T-helper 1 cell treated with Interleukin-12 subunit alpha and Interleukin-12 subunit beta and Interleukin-4 antibody, amounts not matched to agents 30 μg/mL and 1 μg/mL, for 36 hours (primary cell): Measurements from ENCODE around the gene TP53I3.
A peak's percentile ranks its signal among the peaks of the same experiment; 100 is the strongest.

Experiments
- H3K27ac Mint-ChIP-seq: one replicate; pipeline ENCODE4 v1.8.0; 2021; ENCODE audit warnings: mild to moderate bottlenecking, mixed read lengths
- H3K27me3 Mint-ChIP-seq: one replicate; pipeline ENCODE4 v1.8.0; 2021; ENCODE audit warnings: low read depth, mixed read lengths
- H3K36me3 Mint-ChIP-seq: one replicate; pipeline ENCODE4 v1.8.0; 2021; ENCODE audit warnings: low read depth, mixed read lengths
- H3K4me1 Mint-ChIP-seq: one replicate; pipeline ENCODE4 v1.8.0; 2021; ENCODE audit warnings: low read depth, mixed read lengths
- H3K4me3 Mint-ChIP-seq: one replicate; pipeline ENCODE4 v1.8.0; 2021; ENCODE audit warnings: mild to moderate bottlenecking, moderate library complexity, mixed read lengths
- H3K9me3 Mint-ChIP-seq: one replicate; pipeline ENCODE4 v1.8.0; 2021; ENCODE audit warnings: mixed read lengths

The TP53I3 gene

DNA sequence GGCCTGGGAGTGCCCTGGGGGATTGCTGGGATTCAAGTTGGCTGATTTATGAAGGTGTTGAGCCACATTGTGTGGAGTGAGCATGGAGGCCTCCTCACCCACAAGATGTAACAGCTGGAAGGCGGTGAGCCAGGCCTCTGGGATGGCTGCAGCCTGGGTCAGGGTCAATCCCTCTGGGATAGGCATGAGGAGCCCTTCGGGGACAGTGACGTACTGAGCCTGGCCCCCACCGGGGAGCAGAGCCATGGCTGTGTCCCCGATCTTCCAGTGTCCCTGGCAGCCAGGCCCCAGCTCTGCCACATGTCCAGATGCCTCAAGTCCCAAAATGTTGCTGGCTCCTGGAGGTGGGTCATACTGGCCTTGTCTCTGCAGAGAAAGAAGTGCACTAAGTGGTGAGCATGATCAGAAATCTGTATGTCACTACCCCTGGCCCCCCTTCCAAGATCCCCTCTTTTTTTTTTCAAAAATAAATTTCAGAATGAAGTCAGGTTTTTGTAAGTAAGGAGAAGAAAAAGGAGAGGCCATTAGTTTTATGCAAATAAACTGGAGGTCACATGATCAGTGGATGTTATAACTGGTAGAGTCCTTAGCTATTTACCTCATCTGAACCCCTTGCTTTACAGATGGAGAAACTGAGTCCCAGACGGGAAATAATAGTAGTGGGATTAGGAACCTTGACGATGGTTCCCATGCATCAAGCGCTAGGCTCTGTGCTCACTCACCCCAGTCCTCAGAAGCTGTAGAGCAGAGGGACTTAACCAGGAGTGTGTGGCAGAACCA is 1.7 kb downstream of the TP53I3 start:
- peak overlapping the region; percentile 64 for H3K27ac Mint-ChIP-seq
- peaks cover 5% of the 10 kb centered on the region for H3K36me3 Mint-ChIP-seq
- H3K27me3 Mint-ChIP-seq = no peaks in the 10 kb centered on the region
- H3K4me3 Mint-ChIP-seq = peak overlapping the region; percentile 79
- H3K4me1 Mint-ChIP-seq = peaks cover 17% of the 10 kb centered on the region
- H3K9me3 Mint-ChIP-seq = no peaks in the 10 kb centered on the region

GRCh38 chr2:24080701-24081100 is 3.9 kb downstream of the TP53I3 start:
- H3K36me3 Mint-ChIP-seq = peaks cover 5% of the 10 kb centered on the region
- peaks cover 23% of the 10 kb centered on the region for H3K4me1 Mint-ChIP-seq
- H3K27ac Mint-ChIP-seq = no peak overlapping the region
- no peaks in the 10 kb centered on the region for H3K9me3 Mint-ChIP-seq
- H3K4me3 Mint-ChIP-seq = no peak overlapping the region
- H3K27me3 Mint-ChIP-seq = no peaks in the 10 kb centered on the region

DNA sequence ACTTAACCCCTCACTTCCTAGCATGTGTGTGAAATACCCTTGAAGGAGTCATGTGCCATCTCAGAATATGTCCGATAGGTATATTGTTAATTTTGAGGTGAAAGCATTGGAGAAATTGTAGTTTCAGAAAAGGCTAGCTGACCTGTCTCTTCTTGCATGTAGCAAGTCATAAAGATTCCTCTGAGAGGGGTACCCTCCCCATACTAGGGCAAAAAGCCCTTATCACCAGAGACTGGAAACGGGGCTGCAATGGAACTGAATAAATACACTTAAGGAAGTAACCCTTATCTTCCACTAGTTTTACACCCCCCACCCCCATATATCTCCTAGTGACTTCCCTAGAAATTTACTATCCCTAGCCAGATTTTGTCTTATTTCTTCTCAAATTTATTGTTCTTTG is 6.8 kb downstream of the TP53I3 start:
- Mint-ChIP-seq H3K4me1 (peaks cover 17% of the 10 kb centered on the region), H3K36me3 (peaks cover 5% of the 10 kb centered on the region), H3K4me3 (peak overlapping the region; percentile 97), H3K9me3 (no peaks in the 10 kb centered on the region), H3K27ac (peak overlapping the region; percentile 55), H3K27me3 (no peaks in the 10 kb centered on the region)

DNA sequence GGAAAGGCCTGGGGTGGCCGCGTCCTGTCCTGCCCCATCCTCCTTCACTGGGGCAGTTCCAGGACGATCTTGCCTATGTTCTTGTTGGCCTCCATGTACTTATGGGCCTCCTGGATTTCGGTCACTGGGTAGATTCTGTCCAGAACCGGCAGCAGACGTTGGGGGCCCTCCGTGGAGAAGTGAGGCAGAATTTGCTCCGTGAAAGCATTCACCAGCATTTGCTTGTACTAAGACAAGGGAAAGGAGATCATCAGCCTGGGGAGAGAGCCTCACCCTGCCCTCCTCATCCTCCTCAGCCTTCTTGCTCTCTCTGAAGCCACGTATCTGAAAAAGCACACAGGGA is 7.1 kb downstream of the TP53I3 start:
- peak overlapping the region; percentile 63 for H3K27ac Mint-ChIP-seq
- no peaks in the 10 kb centered on the region for H3K9me3 Mint-ChIP-seq
- H3K4me3 Mint-ChIP-seq = peak overlapping the region; percentile 97
- no peaks in the 10 kb centered on the region for H3K27me3 Mint-ChIP-seq
- peaks cover 8% of the 10 kb centered on the region for H3K36me3 Mint-ChIP-seq
- peaks cover 19% of the 10 kb centered on the region for H3K4me1 Mint-ChIP-seq

DNA sequence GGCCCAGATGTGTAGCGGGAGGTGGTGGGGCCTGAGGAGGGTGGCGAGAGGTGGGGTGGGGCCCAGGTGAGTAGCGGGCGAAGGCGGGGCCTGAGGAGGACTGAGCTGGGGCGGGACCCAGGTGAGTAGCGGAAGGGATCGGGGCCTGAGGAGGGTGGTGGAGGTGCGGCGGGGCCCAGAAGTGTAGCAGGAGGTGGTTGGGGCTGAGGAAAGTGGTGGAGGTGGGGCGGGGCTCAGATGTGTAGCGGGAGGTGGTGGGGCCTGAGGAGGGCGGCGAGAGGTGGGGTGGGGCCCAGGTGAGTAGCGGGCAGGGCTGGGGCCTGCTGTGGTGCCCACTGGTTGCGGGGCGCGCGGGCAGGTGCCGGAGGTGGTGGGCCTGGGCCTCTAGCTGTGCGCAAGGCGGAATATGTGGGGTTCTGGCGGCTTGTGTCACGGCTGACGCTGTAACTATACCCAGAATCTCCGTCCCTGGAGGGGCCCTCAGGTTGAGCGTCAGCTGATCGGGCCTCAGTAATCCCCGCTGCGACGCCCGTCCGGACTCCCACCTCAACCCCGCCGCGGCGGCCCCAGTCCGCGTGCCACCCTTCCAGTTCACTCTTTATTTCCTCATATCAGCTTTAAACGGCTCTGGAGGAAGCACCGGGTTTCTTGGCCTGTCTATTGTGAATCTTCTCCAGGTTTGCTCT is 7.6 kb downstream of the TP53I3 start:
- Mint-ChIP-seq H3K9me3 (no peaks in the 10 kb centered on the region), H3K4me1 (peaks cover 22% of the 10 kb centered on the region), H3K27ac (peak overlapping the region; percentile 97), H3K36me3 (peaks cover 7% of the 10 kb centered on the region), H3K27me3 (no peaks in the 10 kb centered on the region), H3K4me3 (peak overlapping the region; percentile 97)

- Mint-ChIP-seq H3K9me3 (no peaks in the 10 kb centered on the region), H3K4me3 (peak within 1 kb of the TSS; percentile 97), H3K36me3 (peaks cover 7% of the 10 kb centered on the region), H3K27ac (peak within 1 kb of the TSS; percentile 97), H3K4me1 (peaks cover 22% of the 10 kb centered on the region), H3K27me3 (no peaks in the 10 kb centered on the region)
Measured at GRCh38 chr2:24075915-24076848, 8.5 kb downstream of the TP53I3 start, which contains the start of gene SF3B6. Gene SF3B6, minus strand, starts transcription at chr2:24076326. Its CDS starts 97 bp downstream, at chr2:24076229.

DNA sequence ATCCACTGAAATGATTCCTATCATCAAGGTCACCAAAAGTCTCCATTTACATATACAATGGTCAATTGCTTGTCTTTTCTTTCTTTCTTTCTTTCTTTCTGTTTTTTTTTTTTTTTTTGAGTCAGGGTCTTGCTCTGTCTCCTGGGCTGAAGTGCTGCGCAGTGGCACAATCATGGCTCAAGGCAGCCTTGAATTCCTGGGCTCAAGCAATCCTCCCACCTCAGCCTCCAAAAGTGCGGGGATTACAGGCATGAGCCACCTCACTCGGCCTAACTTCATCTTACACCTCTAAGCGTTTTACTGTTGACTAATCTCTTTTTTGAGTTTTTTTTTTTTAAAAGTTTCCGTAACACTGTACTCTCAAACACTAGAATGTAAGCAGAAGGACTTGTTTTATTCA is 9.4 kb downstream of the TP53I3 start:
- H3K9me3 Mint-ChIP-seq = no peaks in the 10 kb centered on the region
- H3K27me3 Mint-ChIP-seq = no peaks in the 10 kb centered on the region
- peaks cover 22% of the 10 kb centered on the region for H3K4me1 Mint-ChIP-seq
- H3K36me3 Mint-ChIP-seq = peaks cover 7% of the 10 kb centered on the region
- H3K27ac Mint-ChIP-seq = peak overlapping the region; percentile 97
- H3K4me3 Mint-ChIP-seq = peak overlapping the region; percentile 97

GRCh38 chr2:24073816-24074215 is 10.8 kb downstream of the TP53I3 start:
- H3K4me3 Mint-ChIP-seq = peak overlapping the region; percentile 16
- H3K27me3 Mint-ChIP-seq = no peaks in the 10 kb centered on the region
- peaks cover 22% of the 10 kb centered on the region for H3K4me1 Mint-ChIP-seq
- no peaks in the 10 kb centered on the region for H3K9me3 Mint-ChIP-seq
- H3K27ac Mint-ChIP-seq = no peak overlapping the region
- H3K36me3 Mint-ChIP-seq = peaks cover 10% of the 10 kb centered on the region

- peaks cover 13% of the 10 kb centered on the region for H3K36me3 Mint-ChIP-seq
- no peaks in the 10 kb centered on the region for H3K27me3 Mint-ChIP-seq
- H3K9me3 Mint-ChIP-seq = no peaks in the 10 kb centered on the region
- H3K27ac Mint-ChIP-seq = no peak overlapping the region
- no peak overlapping the region for H3K4me3 Mint-ChIP-seq
- H3K4me1 Mint-ChIP-seq = peaks cover 16% of the 10 kb centered on the region
Measured at GRCh38 chr2:24072259-24072658, 12.4 kb downstream of the TP53I3 start.

DNA sequence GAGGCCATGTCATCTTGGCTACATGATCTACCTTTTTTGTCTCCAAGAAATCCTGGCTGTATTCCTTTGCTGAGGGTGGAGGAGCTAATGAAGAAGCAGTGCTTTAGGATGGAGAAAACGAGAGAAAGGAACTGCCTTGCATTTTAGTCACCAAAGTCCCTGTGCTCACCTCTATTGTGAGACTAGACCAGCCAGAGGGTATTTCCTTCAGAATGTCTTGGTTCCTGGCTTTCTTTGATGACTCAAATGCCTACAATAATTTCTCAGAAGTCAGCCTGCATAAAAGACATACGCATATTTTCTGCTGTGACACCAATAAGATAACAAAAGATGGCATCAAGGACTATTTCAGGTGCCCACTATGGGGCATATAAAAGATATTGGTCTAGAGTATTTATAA is 19.3 kb downstream of the TP53I3 start:
- H3K9me3 Mint-ChIP-seq = no peaks in the 10 kb centered on the region
- H3K4me1 Mint-ChIP-seq = no peaks in the 10 kb centered on the region

DNA sequence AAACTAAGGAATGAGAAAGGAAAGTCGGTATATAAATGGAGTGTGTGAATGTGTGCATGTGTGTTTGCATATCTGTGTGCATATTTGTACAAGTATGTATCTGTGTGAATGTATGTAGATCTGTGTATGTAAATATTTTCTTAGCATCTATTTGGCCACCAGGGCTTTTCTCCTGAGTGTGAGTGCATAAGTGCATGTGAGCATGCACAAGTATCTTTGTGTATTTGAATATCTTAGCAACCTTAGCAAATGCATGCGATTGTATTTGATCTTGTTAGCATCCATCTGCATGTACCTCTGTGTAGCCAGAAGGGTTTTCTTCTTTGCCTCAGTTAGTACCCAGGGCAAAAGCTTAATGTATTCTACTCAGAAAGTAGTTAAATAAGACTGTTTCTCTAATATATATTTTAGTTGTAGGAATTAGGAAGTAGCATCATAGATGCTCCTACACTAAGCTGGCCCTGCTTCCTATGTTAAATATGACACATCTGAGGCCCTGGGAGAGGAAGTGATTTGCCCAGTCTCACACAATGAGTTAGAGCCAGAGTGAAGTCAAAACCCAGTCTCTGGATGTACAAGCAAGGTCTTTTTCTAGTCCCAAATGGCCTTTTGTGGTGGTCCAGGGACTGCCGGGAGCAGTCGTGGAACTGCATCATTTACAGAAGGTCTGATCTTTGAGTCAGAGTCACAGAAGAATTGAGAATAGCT is 25.9 kb downstream of the TP53I3 start:
- Mint-ChIP-seq H3K27me3 (no peaks in the 10 kb centered on the region), H3K4me3 (no peak overlapping the region), H3K4me1 (no peaks in the 10 kb centered on the region), H3K27ac (no peak overlapping the region), H3K9me3 (no peaks in the 10 kb centered on the region), H3K36me3 (no peaks in the 10 kb centered on the region)

More for the DNA sequence above, 19.3 kb downstream of the TP53I3 start:
- Mint-ChIP-seq H3K27me3 (no peaks in the 10 kb centered on the region), H3K4me3 (no peak overlapping the region), H3K27ac (no peak overlapping the region), H3K36me3 (peaks cover 11% of the 10 kb centered on the region)

GRCh38 chr2:24055750-24056149 is 28.9 kb downstream of the TP53I3 start:
- Mint-ChIP-seq H3K4me1 (no peaks in the 10 kb centered on the region), H3K27ac (no peak overlapping the region), H3K36me3 (no peaks in the 10 kb centered on the region), H3K4me3 (no peak overlapping the region), H3K9me3 (no peaks in the 10 kb centered on the region), H3K27me3 (no peaks in the 10 kb centered on the region)

- H3K9me3 Mint-ChIP-seq = no peaks in the 10 kb centered on the region
- H3K4me3 Mint-ChIP-seq = no peak overlapping the region
- no peaks in the 10 kb centered on the region for H3K36me3 Mint-ChIP-seq
- H3K27ac Mint-ChIP-seq = no peak overlapping the region
- peaks cover under 1% of the 10 kb centered on the region for H3K27me3 Mint-ChIP-seq
- no peaks in the 10 kb centered on the region for H3K4me1 Mint-ChIP-seq
Measured at GRCh38 chr2:24054366-24055010, 30.1 kb downstream of the TP53I3 start.
